CD4-positive, alpha-beta memory T cell (primary cell): ENCODE data around the gene CACNA1E. TPM values are rescaled to one million over a fixed set of nuclear protein-coding genes. Genes with fewer than 3 reads are reported as not detected.
"Not testable (repeated sequence)": the region's sequence is repeated elsewhere in the genome, so short reads cannot be mapped to it uniquely, and the experiment has no call there.

Experiments
- CTCF ChIA-PET: fragments of 350-600 bp; sonication (Branson Sonifier 250); formaldehyde crosslinking; loops from one replicate; lab custom pipeline; 2021; ENCODE audit warnings: inconsistent platforms; ENCODE audit not compliant: partially characterized antibody; lab: Charles Lee
- POLR2A ChIA-PET: fragments of 350-600 bp; sonication (Branson Sonifier 250); formaldehyde crosslinking; loops from one replicate; lab custom pipeline; 2021; ENCODE audit not compliant: partially characterized antibody; lab: Charles Lee
- DNase-seq, 5 donors: peaks; one replicate each; pipeline versions ENCODE4 v3.0.0 to v3.0.0-alpha.2; 2020 to 2022; ENCODE audit warnings: mixed read lengths in 1 of 5
- H3K27ac ChIP-seq: one replicate; pipeline ENCODE4 v1.7.0; 2013; ENCODE audit warnings: low read depth, low read length
- H3K27me3 ChIP-seq: 2 replicates; pipeline ENCODE4 v1.7.0; 2013; ENCODE audit warnings: mild to moderate bottlenecking, low read length, moderate library complexity; ENCODE audit not compliant: insufficient read depth
- H3K36me3 ChIP-seq: 2 replicates; pipeline ENCODE4 v1.7.0; 2013; ENCODE audit warnings: mild to moderate bottlenecking, low read length, moderate library complexity; ENCODE audit not compliant: insufficient read depth
- H3K4me1 ChIP-seq: 2 replicates; pipeline ENCODE4 v1.7.0; 2013; ENCODE audit warnings: mild to moderate bottlenecking, low read length, moderate library complexity; ENCODE audit not compliant: insufficient read depth
- H3K4me3 ChIP-seq, 2 donors: one replicate each; pipeline ENCODE4 v1.7.0; 2013; ENCODE audit warnings: low read length in 2 of 2, mild to moderate bottlenecking in 1 of 2
- H3K9me3 ChIP-seq, 2 donors: one replicate each; pipeline ENCODE4 v1.7.0; 2013; ENCODE audit warnings: low read length in 2 of 2, control low read depth in 1 of 2; ENCODE audit not compliant: control insufficient read depth in 1 of 2
- H3K27ac Mint-ChIP-seq, 7 donors: one replicate each; pipeline ENCODE4 v1.8.0; 2020 to 2021; ENCODE audit warnings: mixed read lengths in 7 of 7, mild to moderate bottlenecking in 6 of 7, inconsistent platforms in 3 of 7, moderate library complexity in 3 of 7
- H3K27me3 Mint-ChIP-seq, 2 donors: one replicate each; pipeline ENCODE4 v1.8.0; 2020 to 2021; ENCODE audit warnings: mixed read lengths in 2 of 2
- H3K36me3 Mint-ChIP-seq, 2 donors: one replicate each; pipeline ENCODE4 v1.8.0; 2020 to 2021; ENCODE audit warnings: mixed read lengths in 2 of 2, inconsistent platforms in 1 of 2, mild to moderate bottlenecking in 1 of 2
- H3K4me1 Mint-ChIP-seq, 4 donors: one replicate each; pipeline ENCODE4 v1.8.0; 2020 to 2021; ENCODE audit warnings: mixed read lengths in 4 of 4, mild to moderate bottlenecking in 1 of 4
- H3K4me3 Mint-ChIP-seq, 8 donors: one replicate each; pipeline ENCODE4 v1.8.0; 2020 to 2021; ENCODE audit warnings: mixed read lengths in 8 of 8, mild to moderate bottlenecking in 7 of 8, moderate library complexity in 6 of 8, inconsistent platforms in 3 of 8
- H3K9me3 Mint-ChIP-seq, 8 donors: one replicate each; pipeline ENCODE4 v1.8.0; 2020 to 2021; ENCODE audit warnings: mixed read lengths in 8 of 8, mild to moderate bottlenecking in 5 of 8, inconsistent platforms in 3 of 8, moderate library complexity in 1 of 8
- intact Hi-C: fragments of 100-400 bp; cut with micrococcal nuclease; formaldehyde crosslinking; loops from one replicate; pipeline ENCODE4 v1.15.1; 2023
- polyA plus RNA-seq, 2 donors: library from polyadenylated mRNA; unstranded; fragments of 300-500 nt; fragmentation: Illumina TruSeq; gene quantifications; one replicate each; pipeline ENCODE4 v1.2.3, GENCODE V29; 2021
- total RNA-seq, 2 experiments: library from RNA; stranded (reverse); gene quantifications; one replicate each; pipeline ENCODE4 v1.2.3, GENCODE V29; 2021

CACNA1E gene
- total and polyA plus RNA-seq, 4 experiments from 2014 or later = not detected

DNA sequence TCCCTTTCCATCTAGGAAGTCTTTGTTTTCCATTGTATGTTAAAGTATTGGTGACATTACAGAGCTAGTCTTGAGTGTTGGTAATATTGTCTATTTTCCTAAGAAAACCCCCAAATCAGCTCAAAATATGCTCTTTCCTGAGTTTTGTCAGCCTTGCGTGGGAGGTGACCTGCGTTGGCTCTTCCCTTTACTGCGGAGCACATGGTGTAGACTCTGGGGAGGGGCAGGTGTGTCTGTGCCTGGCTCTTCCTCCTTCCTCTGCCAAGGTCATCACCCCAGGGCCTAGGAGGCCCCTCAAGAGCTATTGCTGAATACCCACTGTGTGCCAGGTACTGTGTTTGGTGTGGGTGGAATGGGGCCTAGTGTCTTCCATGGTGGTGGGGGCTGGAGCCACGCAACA lies 33.4 kb downstream of the CACNA1E start:
- DNase-seq = no peak
- H3K4me3 Mint-ChIP-seq = no peak overlapping the region
- H3K4me1 Mint-ChIP-seq = peaks cover 0 to 2% (median 0%) of the 10 kb centered on the region in 4 donors
- intact Hi-C loops = no loop called here
- Histone ChIP-seq H3K9me3 (no peaks in the 10 kb centered on the region), H3K27ac (no peak overlapping the region), H3K4me1 (no peaks in the 10 kb centered on the region), H3K36me3 (no peaks in the 10 kb centered on the region), H3K27me3 (no peaks in the 10 kb centered on the region), H3K4me3 (no peak overlapping the region)
- ChIA-PET CTCF (no interaction called here), POLR2A (no interaction called here)
- no peak overlapping the region for H3K27ac Mint-ChIP-seq
- no peaks in the 10 kb centered on the region for H3K9me3 Mint-ChIP-seq
- no peaks in the 10 kb centered on the region for H3K36me3 Mint-ChIP-seq
- H3K27me3 Mint-ChIP-seq = peaks cover 0 to 5% of the 10 kb centered on the region in 2 donors

DNA sequence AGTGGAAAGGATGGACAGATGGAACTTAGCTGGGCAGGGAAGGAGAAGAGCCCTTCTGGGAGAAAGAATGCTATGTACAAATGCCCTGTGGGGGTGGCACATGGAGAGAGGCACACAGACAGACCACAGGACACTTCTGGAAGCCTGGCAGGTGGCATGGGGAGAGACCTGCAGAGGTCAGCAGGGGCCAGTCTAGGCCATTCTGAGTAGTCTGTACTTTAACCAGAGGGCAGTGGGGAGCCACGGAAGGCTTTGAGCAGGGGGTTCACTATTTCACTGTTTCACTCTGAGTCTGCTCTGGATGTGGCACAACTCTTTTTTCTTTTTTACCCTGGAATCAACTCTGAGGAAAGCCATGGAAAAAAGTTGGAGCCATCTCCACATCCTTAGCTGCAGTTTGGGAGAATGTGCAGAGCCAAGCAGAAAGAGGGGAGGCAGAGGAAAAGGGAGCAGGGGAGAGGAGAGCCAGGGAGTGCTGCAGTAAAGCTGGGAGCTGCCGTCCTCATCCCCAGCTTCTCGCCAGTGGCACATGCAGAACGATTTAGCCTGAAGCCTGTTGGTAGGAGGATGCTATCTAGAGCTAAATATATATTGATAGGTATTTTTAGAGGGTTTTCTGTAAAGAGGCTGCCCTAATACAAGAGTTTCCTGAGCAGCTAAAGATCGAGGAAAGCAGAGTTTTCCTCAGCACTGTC lies 34.0 kb downstream of the CACNA1E start:
- no peak overlapping the region for H3K4me3 ChIP-seq
- no peaks in the 10 kb centered on the region for H3K4me1 ChIP-seq
- H3K4me1 Mint-ChIP-seq = peaks cover 0 to 2% (median 0%) of the 10 kb centered on the region in 4 donors
- ChIA-PET CTCF (no interaction called here), POLR2A (no interaction called here)
- no peak overlapping the region for H3K27ac ChIP-seq
- intact Hi-C loops = no loop called here
- H3K36me3 Mint-ChIP-seq = no peaks in the 10 kb centered on the region
- H3K27ac Mint-ChIP-seq = no peak overlapping the region
- DNase-seq = no peak
- no peaks in the 10 kb centered on the region for H3K27me3 ChIP-seq
- H3K9me3 Mint-ChIP-seq = no peaks in the 10 kb centered on the region
- peaks cover 0 to 5% of the 10 kb centered on the region in 2 donors for H3K27me3 Mint-ChIP-seq
- no peaks in the 10 kb centered on the region for H3K9me3 ChIP-seq
- no peak overlapping the region for H3K4me3 Mint-ChIP-seq
- H3K36me3 ChIP-seq = no peaks in the 10 kb centered on the region

DNA sequence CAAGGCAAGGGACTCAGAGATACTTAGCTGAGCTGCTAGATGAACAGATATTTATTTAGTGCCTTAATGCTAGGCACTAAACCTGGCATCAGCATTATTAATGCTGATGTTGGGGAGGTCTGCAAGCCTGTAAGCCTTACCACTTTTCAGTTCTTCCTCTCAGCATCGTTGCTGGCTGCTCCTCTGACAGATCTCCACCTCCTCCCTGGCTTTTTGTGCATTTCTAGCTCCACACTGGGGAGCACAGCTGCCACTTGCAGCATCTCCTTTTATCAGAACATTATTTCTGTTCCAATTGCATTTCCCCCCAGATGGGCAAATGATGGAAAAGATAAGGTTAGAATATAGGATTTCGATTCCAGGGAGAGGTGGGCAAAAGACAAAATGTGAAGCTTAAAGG lies 34.8 kb downstream of the CACNA1E start:
- H3K27ac ChIP-seq = no peak overlapping the region
- no peak overlapping the region for H3K27ac Mint-ChIP-seq
- no peak for DNase-seq
- H3K27me3 Mint-ChIP-seq = peaks cover 0 to 5% of the 10 kb centered on the region in 2 donors
- peaks cover 0 to 2% (median 0%) of the 10 kb centered on the region in 4 donors for H3K4me1 Mint-ChIP-seq
- no peak overlapping the region for H3K4me3 Mint-ChIP-seq
- no peaks in the 10 kb centered on the region for H3K27me3 ChIP-seq
- no peaks in the 10 kb centered on the region for H3K9me3 ChIP-seq
- CTCF ChIA-PET = no interaction called here
- no peaks in the 10 kb centered on the region for H3K9me3 Mint-ChIP-seq
- H3K4me3 ChIP-seq = no peak overlapping the region
- intact Hi-C loops = no loop called here
- H3K36me3 ChIP-seq = no peaks in the 10 kb centered on the region
- H3K4me1 ChIP-seq = no peaks in the 10 kb centered on the region
- POLR2A ChIA-PET = no interaction called here
- H3K36me3 Mint-ChIP-seq = no peaks in the 10 kb centered on the region

DNA sequence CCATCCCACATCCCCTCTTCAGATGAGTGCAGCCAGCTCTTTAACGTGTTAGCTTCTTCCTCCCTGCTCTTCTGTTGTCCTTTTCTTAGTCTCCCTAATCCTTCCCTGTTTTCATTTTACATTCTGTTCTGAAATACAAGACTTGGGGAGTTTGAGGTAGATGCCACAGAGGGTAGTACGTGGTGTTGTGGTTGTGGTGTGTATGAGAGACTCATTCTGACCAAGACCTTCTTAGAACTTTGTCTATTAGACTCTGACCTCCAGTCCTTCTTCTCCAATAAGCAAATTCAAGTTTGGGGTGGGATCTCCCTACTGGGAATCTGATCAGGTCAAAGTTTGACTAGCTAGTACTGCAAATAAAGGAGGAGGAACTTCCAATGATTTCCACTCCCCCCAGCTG lies 39.5 kb downstream of the CACNA1E start:
- Mint-ChIP-seq H3K9me3 (peaks cover 0 to 7% (median 1%) of the 10 kb centered on the region in 8 donors), H3K4me1 (peaks cover 0 to 2% (median 0%) of the 10 kb centered on the region in 4 donors), H3K4me3 (no peak overlapping the region), H3K27ac (no peak overlapping the region), H3K27me3 (peaks cover 0 to 3% of the 10 kb centered on the region in 2 donors), H3K36me3 (no peaks in the 10 kb centered on the region)
- Histone ChIP-seq H3K4me3 (no peak overlapping the region), H3K27me3 (no peaks in the 10 kb centered on the region), H3K27ac (no peak overlapping the region), H3K36me3 (no peaks in the 10 kb centered on the region), H3K4me1 (no peaks in the 10 kb centered on the region), H3K9me3 (no peaks in the 10 kb centered on the region)
- intact Hi-C loops = no loop called here
- ChIA-PET CTCF (no interaction called here), POLR2A (no interaction called here)
- no peak for DNase-seq

DNA sequence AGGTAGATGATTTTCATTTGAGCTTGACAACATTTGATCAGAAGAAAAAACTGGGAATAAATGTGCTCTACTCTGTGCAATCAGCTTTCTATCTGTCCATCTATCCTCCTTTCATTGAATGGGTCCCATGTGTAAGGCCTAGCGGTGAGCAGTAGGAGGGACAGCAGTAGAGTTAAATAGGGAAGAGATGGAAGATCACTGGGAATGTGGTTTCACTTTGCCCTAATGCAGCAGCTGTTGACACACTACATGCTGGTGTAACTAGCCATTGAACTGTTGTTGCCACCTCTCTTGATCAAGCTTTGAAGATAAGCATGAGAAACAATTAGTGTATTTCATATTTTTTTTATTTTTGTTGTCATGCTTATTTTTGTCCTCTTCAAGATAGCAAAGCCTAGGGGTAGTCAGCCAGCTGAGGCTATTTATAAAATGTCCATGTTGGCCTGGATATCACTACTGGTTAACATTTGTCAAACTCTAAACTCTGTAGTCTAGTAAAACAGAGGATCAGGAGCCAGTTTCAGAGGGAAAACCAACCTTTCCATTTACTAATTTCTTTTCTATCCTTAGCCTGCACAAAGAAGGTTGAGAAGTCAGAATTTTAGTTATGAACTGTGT lies 41.9 kb downstream of the CACNA1E start:
- Histone ChIP-seq H3K4me1 (no peaks in the 10 kb centered on the region), H3K36me3 (no peaks in the 10 kb centered on the region), H3K27me3 (no peaks in the 10 kb centered on the region), H3K4me3 (no peak overlapping the region), H3K27ac (no peak overlapping the region), H3K9me3 (no peaks in the 10 kb centered on the region)
- H3K36me3 Mint-ChIP-seq = peaks cover 2 to 6% of the 10 kb centered on the region in 2 donors
- CTCF ChIA-PET = no interaction called here
- no peak overlapping the region for H3K4me3 Mint-ChIP-seq
- H3K4me1 Mint-ChIP-seq = peaks cover 0 to 2% (median 0%) of the 10 kb centered on the region in 4 donors
- POLR2A ChIA-PET = no interaction called here
- H3K27ac Mint-ChIP-seq = no peak overlapping the region
- H3K27me3 Mint-ChIP-seq = peaks cover 2 to 5% of the 10 kb centered on the region in 2 donors
- intact Hi-C loops = no loop called here
- no peak for DNase-seq
- peaks cover 5 to 23% (median 13%) of the 10 kb centered on the region in 8 donors for H3K9me3 Mint-ChIP-seq

DNA sequence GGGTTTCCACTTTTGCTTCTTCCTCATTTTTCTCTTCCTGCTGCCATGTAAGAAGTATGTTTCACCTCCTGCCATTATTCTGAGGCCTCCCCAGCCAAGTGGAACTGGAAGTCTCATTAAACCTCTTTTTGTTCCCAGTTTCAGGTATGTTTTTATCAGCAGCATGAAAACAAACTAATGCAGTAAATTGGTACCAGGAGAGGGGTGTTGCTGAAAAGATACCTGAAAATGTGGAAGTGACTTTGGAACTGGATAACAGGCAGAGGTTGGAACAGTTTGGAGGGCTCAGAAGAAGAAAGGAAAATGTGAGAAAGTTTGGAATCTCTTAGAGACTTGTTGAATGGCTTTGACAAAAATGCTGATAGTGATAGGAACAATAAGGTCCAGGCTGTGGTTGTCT lies 44.9 kb downstream of the CACNA1E start:
- POLR2A ChIA-PET, H3K27ac ChIP-seq, H3K4me3 ChIP-seq, H3K4me1 ChIP-seq, H3K27ac Mint-ChIP-seq, H3K4me1 Mint-ChIP-seq, H3K36me3 Mint-ChIP-seq, H3K9me3 ChIP-seq, H3K27me3 ChIP-seq, DNase-seq, H3K27me3 Mint-ChIP-seq, CTCF ChIA-PET, intact Hi-C loops, H3K4me3 Mint-ChIP-seq, H3K36me3 ChIP-seq: not testable (repeated sequence)
- H3K9me3 Mint-ChIP-seq = peaks cover 8 to 25% (median 14%) of the 10 kb centered on the region in 8 donors

DNA sequence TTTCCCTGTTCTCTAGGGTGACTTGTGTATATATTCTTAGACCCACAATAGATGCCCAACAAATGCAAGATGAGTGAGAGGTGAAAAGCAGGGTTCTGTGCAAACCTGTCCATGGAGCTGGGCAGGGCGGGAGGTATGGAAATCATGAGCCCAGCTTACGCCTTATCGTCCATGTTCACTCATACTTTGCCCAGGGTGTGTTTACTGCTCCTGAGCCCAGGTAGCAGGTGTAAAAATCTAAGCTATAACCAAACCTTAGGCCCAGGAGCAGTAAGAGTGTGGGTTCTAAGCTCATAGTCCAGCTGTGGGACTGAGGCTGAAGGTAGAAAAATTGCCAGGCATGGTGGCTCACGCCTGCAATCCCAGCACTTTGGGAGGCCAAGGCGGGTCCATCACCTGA lies 48.1 kb downstream of the CACNA1E start:
- Histone ChIP-seq H3K27ac (no peak overlapping the region), H3K9me3 (no peaks in the 10 kb centered on the region), H3K4me1 (no peaks in the 10 kb centered on the region), H3K27me3 (no peaks in the 10 kb centered on the region), H3K4me3 (no peak overlapping the region), H3K36me3 (no peaks in the 10 kb centered on the region)
- Mint-ChIP-seq H3K27ac (no peak overlapping the region), H3K36me3 (peaks cover 2 to 6% of the 10 kb centered on the region in 2 donors), H3K27me3 (peaks cover 6 to 12% of the 10 kb centered on the region in 2 donors), H3K4me1 (no peaks in the 10 kb centered on the region), H3K4me3 (no peak overlapping the region), H3K9me3 (peaks cover 8 to 25% (median 14%) of the 10 kb centered on the region in 8 donors)
- intact Hi-C loops = no loop called here
- POLR2A ChIA-PET = no interaction called here
- CTCF ChIA-PET = no interaction called here
- DNase-seq = no peak
